Tibial nerve (tissue), 4 donors: ENCODE data around the gene KRTAP2-4. TPM values are rescaled to one million over a fixed set of nuclear protein-coding genes. Genes with fewer than 3 reads are reported as not detected.

Experiments
- DNase-seq, 2 donors: peaks; one replicate each; pipeline ENCODE4 v3.0.0-alpha.2; 2019; ENCODE audit warnings: low spot score in 2 of 2
- H3K27ac ChIP-seq, 4 donors: fragments of 200-600 bp; sonication (generic) in 3 of 4; one replicate each; pipeline ENCODE4 v1.5.1; 2017 to 2019; ENCODE audit warnings: mild to moderate bottlenecking in 1 of 4
- H3K27me3 ChIP-seq, 2 donors: fragments of 200-600 bp; sonication (generic) in 1 of 2; one replicate each; pipeline versions ENCODE4 v1.5.1 to v1.6.0; 2017 to 2019
- H3K36me3 ChIP-seq, 3 donors: fragments of 200-600 bp; sonication (generic); one replicate each; pipeline ENCODE4 v1.5.1; 2018 to 2019
- H3K4me1 ChIP-seq, 4 donors: fragments of 200-600 bp; sonication (generic) in 3 of 4; one replicate each; pipeline ENCODE4 v1.5.1; 2017 to 2019
- H3K4me3 ChIP-seq, 4 donors: fragments of 200-600 bp; sonication (generic) in 3 of 4; one replicate each; pipeline ENCODE4 v1.5.1; 2017 to 2019; ENCODE audit warnings: mild to moderate bottlenecking in 1 of 4, moderate library complexity in 1 of 4
- H3K9me3 ChIP-seq, 4 donors: fragments of 200-600 bp; sonication (generic) in 3 of 4; one replicate each; pipeline ENCODE4 v1.5.1; 2017 to 2019
- CTCF ChIP-seq, 5 experiments: fragments of 200-600 bp in 3 of 5; fragments of 450-650 bp in 2 of 5; sonication (generic) in 3 of 5; IDR thresholded peaks; one replicate each; pipeline ENCODE4 v1.5.1; 2016 to 2019; ENCODE audit warnings: antibody characterized with exemption in 5 of 5, mild to moderate bottlenecking in 3 of 5, moderate library complexity in 2 of 5
- EP300 ChIP-seq, 2 donors: sonication (generic); formaldehyde crosslinking; IDR thresholded peaks; one replicate each; pipeline ENCODE4 v1.6.1; 2017; ENCODE audit warnings: antibody characterized with exemption in 2 of 2, mild to moderate bottlenecking in 1 of 2
- POLR2A ChIP-seq, 2 donors: fragments of 450-650 bp; IDR thresholded peaks; one replicate each; pipeline ENCODE4 v1.6.1; 2017; ENCODE audit warnings: antibody characterized with exemption in 2 of 2, mild to moderate bottlenecking in 2 of 2, moderate library complexity in 2 of 2
- WGBS, 2 donors: methylation state at CpG; one replicate each; pipeline ENCODE4 v1.1.5; 2018; 5-methylcytosine and 5-hydroxymethylcytosine counted together
- total RNA-seq, 4 donors: library from RNA; depleted of rRNA; stranded (reverse); fragments of >200 nt; gene quantifications; one replicate each; pipeline ENCODE4 v1.1.0, GENCODE V29; 2016

KRTAP2-4 gene
- total RNA-seq, 4 donors from 2014 or later: not detected

GRCh38 chr17:41018541-41018940 lies 47.1 kb downstream of the KRTAP2-4 start:
- Histone ChIP-seq H3K4me1 (no peaks in the 10 kb centered on the region), H3K27ac (no peak overlapping the region), H3K4me3 (no peak overlapping the region), H3K27me3 (no peaks in the 10 kb centered on the region), H3K9me3 (no peaks in the 10 kb centered on the region), H3K36me3 (no peaks in the 10 kb centered on the region)
- no peak for DNase-seq
- TF ChIP-seq POLR2A (IDR thresholded peaks at IDR 0.05) (no peak), CTCF (IDR thresholded peaks at IDR 0.05) (no peak), EP300 (IDR thresholded peaks at IDR 0.05) (no peak)
- 56 to 71% methylated on average over 3 of the region's 3 CpGs for WGBS, 2 donors

- Histone ChIP-seq H3K4me3 (no peak overlapping the region), H3K9me3 (no peaks in the 10 kb centered on the region), H3K27ac (no peak overlapping the region), H3K4me1 (no peaks in the 10 kb centered on the region), H3K27me3 (no peaks in the 10 kb centered on the region), H3K36me3 (no peaks in the 10 kb centered on the region)
- no peak for DNase-seq
- 69 to 72% methylated on average over 13 of the region's 13 CpGs for WGBS, 2 donors
- TF ChIP-seq POLR2A (IDR thresholded peaks at IDR 0.05) (no peak), EP300 (IDR thresholded peaks at IDR 0.05) (no peak), CTCF (IDR thresholded peaks at IDR 0.05) (no peak)
These were observed 49.0 kb downstream of the KRTAP2-4 start for GRCh38 chr17:41016578-41017215.

GRCh38 chr17:41015454-41015853 lies 50.2 kb downstream of the KRTAP2-4 start:
- Histone ChIP-seq H3K36me3 (no peaks in the 10 kb centered on the region), H3K9me3 (no peaks in the 10 kb centered on the region), H3K4me1 (no peaks in the 10 kb centered on the region), H3K27me3 (no peaks in the 10 kb centered on the region), H3K27ac (no peak overlapping the region), H3K4me3 (no peak overlapping the region)
- DNase-seq: no peak
- TF ChIP-seq EP300 (IDR thresholded peaks at IDR 0.05) (no peak), CTCF (IDR thresholded peaks at IDR 0.05) (no peak), POLR2A (IDR thresholded peaks at IDR 0.05) (no peak)
- WGBS, 2 donors: 70 to 77% methylated on average over 7 of the region's 7 CpGs

Other genes starting within 250 kb of the KRTAP2-4 start
- 10 to 100 TPM in 3 of 4 donors, 1 to 10 TPM in 1; 8.0 to 13.4 (median 11.3) TPM for gene KRT10, start 243.3 kb downstream of the KRTAP2-4 start, total RNA-seq
- gene KRT12, start 198.7 kb downstream of the KRTAP2-4 start, total RNA-seq: not detected
- not detected for gene KRT20, start 180.6 kb downstream of the KRTAP2-4 start, total RNA-seq
- gene KRT23, start 128.2 kb downstream of the KRTAP2-4 start, total RNA-seq: not detected
- gene KRT39, start 98.9 kb downstream of the KRTAP2-4 start, total RNA-seq: not detected
- not detected for gene KRT40, start 81.6 kb downstream of the KRTAP2-4 start, total RNA-seq
- gene KRTAP3-3, start 71.7 kb downstream of the KRTAP2-4 start, total RNA-seq: not detected
- not detected for gene KRTAP3-2, start 66.0 kb downstream of the KRTAP2-4 start, total RNA-seq
- gene KRTAP3-1, start 56.8 kb downstream of the KRTAP2-4 start, total RNA-seq: not detected
- under 1 TPM in 1 of 4 donors, not detected in 3; 0.60 TPM for gene KRTAP1-5, start 38.7 kb downstream of the KRTAP2-4 start, total RNA-seq
- not detected for gene KRTAP1-4, start 35.7 kb downstream of the KRTAP2-4 start, total RNA-seq
- not detected for gene KRTAP1-3, start 31.0 kb downstream of the KRTAP2-4 start, total RNA-seq
- gene KRTAP1-1, start 24.4 kb downstream of the KRTAP2-4 start, total RNA-seq: not detected
- not detected for gene KRTAP2-1, start 18.6 kb downstream of the KRTAP2-4 start, total RNA-seq
- gene KRTAP2-2, start 10.6 kb downstream of the KRTAP2-4 start, total RNA-seq: not detected
- not detected for gene KRTAP2-3, start 5.8 kb downstream of the KRTAP2-4 start, total RNA-seq
- not detected for gene KRTAP4-7, start 18.3 kb upstream of the KRTAP2-4 start, total RNA-seq
- not detected for gene KRTAP4-8, start 32.3 kb upstream of the KRTAP2-4 start, total RNA-seq
- not detected for gene KRTAP4-16, start 36.3 kb upstream of the KRTAP2-4 start, total RNA-seq
- gene KRTAP4-9, start 39.5 kb upstream of the KRTAP2-4 start, total RNA-seq: not detected
- not detected for gene KRTAP4-11, start 52.5 kb upstream of the KRTAP2-4 start, total RNA-seq
- gene KRTAP4-12, start 58.3 kb upstream of the KRTAP2-4 start, total RNA-seq: not detected
- not detected for gene KRTAP4-6, start 74.7 kb upstream of the KRTAP2-4 start, total RNA-seq
- not detected for gene KRTAP4-5, start 83.9 kb upstream of the KRTAP2-4 start, total RNA-seq
- gene KRTAP4-4, start 94.9 kb upstream of the KRTAP2-4 start, total RNA-seq: not detected
- not detected for gene KRTAP4-3, start 102.3 kb upstream of the KRTAP2-4 start, total RNA-seq
- not detected for gene KRTAP4-2, start 112.3 kb upstream of the KRTAP2-4 start, total RNA-seq
- not detected for gene KRTAP4-1, start 119.0 kb upstream of the KRTAP2-4 start, total RNA-seq
- gene KRTAP9-1, start 124.0 kb upstream of the KRTAP2-4 start, total RNA-seq: not detected
- not detected for gene KRTAP9-2, start 160.8 kb upstream of the KRTAP2-4 start, total RNA-seq
- not detected for gene KRTAP9-3, start 166.6 kb upstream of the KRTAP2-4 start, total RNA-seq
- not detected for gene KRTAP9-8, start 172.1 kb upstream of the KRTAP2-4 start, total RNA-seq
- gene KRTAP9-4, start 183.8 kb upstream of the KRTAP2-4 start, total RNA-seq: not detected
- gene KRTAP9-9, start 189.5 kb upstream of the KRTAP2-4 start, total RNA-seq: not detected
- not detected for gene KRTAP9-6, start 199.5 kb upstream of the KRTAP2-4 start, total RNA-seq
- not detected for gene KRTAP9-7, start 209.8 kb upstream of the KRTAP2-4 start, total RNA-seq
- not detected for gene KRTAP29-1, start 237.0 kb upstream of the KRTAP2-4 start, total RNA-seq
- not detected for gene KRTAP16-1, start 243.4 kb upstream of the KRTAP2-4 start, total RNA-seq
- not detected for gene KRTAP17-1, start 249.8 kb upstream of the KRTAP2-4 start, total RNA-seq